Activated CD4-positive, alpha-beta T cell treated with anti-CD3 and anti-CD28 coated beads, Interleukin-10, Interleukin-2, amounts not matched to agents 100 ng/mL and 50 ng/mL, durations not matched to agents 16 hours and 8 hours (primary cell): ENCODE data around the gene ELANE.
"Not testable (repeated sequence)": the region's sequence is repeated elsewhere in the genome, so short reads cannot be mapped to it uniquely, and the experiment has no call there.

ENCODE experiments used
- DNase-seq: peaks from one replicate; pipeline ENCODE4 v3.0.0-alpha.2; 2020

Gene ELANE

DNA sequence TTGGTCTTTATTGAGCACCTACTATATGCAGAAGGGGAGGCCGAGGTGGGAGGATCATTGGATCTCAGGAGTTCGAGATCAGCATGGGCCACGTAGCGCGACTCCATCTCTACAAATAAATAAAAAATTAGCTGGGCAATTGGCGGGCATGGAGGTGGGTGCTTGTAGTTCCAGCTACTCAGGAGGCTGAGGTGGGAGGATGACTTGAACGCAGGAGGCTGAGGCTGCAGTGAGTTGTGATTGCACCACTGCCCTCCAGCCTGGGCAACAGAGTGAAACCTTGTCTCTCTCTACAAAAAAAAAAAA lies 11.2 kb downstream of the ELANE start:
- DNase-seq, result no peak

DNA sequence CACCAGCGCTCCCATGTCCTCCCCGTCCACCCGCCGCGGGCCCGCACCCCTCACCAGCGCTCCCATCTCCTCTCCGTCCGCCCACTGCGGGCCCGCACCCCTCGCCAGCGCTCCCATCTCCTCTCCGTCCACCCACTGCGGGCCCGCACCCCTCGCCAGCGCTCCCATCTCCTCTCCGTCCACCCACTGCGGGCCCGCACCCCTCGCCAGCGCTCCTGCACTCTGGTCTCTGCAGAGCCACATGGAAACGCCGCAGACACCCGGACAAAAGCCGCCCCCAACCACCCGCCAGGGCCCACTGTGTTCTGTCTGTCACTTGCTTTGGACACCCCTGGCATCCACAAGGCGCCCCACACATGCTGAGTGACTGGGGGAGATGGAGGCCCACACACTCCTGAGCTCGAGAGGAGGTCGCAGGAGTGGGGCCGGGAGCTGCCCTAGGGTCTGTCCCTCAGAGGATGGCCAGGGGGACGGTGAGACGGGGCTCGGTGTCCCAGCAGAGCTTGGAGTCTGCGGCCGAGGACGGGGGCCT lies 14.7 kb downstream of the ELANE start:
- DNase-seq, result no peak

DNA sequence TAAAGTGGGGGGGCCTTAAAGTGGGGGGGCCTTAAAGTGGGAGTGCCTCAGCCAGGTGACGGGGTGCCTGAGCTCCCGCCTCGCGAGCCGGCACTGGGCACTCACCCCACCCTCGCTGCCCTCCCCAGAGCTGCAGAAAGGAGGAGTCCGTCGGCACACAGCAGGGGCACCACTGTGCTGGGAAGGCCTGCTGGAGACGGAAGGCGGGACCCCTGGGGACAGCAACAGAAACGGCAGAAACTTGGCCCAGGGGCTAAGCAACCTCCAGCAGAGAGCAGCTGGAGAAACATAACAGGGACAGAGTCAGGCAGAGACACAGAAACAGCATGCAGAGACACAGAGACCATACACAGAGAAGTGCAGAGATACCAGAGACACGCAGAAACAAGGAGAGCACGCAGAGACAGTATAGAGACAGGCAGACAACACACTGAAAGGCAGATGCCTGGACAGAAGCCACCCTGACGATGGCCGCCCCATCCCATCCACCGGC lies 15.2 kb downstream of the ELANE start:
- no peak for DNase-seq

DNA sequence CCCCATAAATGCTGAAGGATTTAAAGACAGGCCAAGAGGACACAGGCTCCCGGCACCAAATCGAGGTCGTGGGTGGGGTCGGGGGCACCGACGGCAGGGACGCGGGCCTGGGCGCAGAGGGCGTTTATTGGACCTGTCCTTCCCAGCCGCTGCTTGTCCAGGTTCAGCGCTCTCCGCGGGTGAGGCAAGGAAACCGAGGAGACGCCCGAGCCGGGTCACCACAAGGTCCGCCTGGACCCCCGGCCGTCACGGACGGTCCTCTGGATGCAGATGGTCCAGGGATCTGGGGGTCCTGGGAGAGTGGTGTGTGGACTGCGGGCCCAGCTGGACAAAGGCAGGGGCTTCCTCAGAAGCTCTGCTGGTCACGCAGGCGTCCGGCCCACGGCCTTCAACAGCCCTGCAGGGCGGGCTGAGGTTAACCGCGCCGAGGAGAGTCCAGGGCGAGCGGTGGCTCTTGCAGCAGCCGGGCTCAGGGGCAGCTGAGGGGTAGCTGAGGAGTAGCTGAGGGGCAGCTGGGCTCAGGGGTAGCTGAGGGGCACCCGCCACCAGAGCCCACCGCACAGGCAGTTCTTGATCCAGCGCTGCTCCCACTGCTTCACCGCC lies 15.9 kb downstream of the ELANE start:
- no peak for DNase-seq

DNA sequence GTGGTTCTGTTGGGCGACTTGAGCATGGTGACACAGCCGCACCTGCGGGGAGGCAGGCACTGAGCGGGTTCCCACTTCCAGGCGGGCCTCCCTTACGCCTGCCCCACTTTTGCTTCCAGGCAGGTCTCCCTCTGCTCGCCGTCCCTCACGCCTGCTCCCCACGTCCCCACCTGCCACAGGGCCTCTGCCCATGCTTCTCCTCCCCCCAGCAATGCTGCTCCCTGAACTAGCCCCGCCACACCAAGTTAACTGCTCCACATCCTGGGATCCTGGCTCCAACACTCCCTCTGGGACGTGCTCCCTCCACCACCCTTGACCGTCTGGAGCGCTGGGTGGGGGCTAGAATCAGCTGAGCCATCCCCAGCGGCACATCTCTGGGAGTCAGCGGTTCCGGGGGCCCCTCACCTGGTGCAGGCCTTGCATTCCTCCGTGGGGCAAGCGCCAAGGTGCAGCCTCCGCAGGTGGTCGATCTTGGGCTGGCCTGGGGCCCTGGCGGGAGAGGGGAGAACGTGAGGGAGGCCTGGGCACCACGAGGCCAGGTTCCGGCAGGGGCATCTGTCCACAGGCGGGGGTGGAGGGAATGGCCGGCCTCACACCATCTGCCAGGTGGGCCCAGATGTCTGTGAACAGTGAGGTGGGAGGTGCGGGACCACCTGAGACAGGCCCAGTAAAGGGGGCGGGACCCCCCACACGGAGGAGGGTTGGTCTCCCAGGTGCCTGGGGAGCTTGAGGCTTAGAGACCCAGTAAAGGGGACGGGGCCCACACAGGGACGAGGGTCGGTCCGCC lies 16.5 kb downstream of the ELANE start:
- no peak for DNase-seq

DNA sequence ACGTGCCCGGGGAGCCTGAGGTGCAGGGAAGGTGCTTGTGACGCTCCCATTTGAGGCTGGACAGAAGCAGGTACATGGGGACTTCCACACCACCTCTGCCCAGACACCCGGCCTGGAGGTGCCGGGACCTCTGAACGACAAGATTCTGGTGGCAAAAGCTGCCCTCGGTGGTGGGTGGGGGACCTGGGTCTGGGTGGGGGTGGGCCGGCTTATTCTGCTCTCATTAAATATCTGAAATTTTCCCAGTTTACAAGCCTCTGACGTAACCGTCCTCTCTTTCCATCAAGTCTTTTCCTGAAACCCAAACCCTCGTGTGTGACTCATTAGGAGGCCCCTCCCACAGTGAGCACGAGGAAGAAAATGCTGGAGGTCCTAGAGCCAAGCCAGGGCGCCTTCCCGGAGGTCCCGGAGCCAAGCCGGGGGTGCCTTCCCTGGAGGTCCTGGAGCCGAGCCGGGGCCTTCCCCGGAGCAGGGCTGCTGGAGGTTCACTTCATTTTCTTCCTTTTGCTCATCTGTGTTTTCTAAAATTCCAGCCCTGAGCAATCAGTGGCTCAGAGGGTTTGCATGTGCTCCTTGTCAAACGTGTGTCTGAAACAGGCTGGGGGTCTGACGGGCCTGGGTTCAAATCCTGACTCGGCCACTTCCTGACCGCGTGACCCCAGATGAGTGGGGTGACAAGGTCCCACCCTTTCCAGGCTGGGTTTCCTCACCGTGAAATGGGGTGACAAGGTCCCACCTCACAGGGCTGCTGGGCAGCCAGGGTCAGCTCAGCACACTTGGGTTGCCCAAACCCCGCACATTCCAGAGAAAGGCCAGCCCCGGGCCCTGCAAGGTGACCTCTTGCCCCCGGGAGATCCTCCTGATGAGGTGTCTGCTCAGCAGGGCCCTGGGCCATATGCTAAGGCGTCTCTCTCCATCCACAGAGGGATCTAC lies 17.4 kb downstream of the ELANE start:
- no peak for DNase-seq

DNA sequence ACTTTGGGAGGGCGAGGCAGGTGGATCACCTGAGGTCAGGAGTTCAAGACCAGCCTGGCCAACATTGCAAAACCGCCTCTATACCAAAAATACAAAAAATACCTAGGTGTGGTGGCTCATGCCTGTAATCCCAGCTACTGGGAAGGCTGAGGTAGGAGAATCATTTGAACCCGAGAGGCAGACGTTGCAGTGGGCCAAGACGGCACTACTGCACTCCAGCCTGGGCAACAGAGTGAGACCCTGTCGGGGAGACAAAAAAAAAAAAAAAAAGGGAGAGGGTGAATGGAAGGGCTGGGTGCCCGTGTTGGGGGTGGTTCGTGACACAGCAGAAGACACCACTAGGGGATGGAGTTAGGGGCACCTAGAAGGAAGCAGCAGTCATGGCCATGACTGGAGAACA lies 18.2 kb downstream of the ELANE start:
- DNase-seq, result no peak

DNA sequence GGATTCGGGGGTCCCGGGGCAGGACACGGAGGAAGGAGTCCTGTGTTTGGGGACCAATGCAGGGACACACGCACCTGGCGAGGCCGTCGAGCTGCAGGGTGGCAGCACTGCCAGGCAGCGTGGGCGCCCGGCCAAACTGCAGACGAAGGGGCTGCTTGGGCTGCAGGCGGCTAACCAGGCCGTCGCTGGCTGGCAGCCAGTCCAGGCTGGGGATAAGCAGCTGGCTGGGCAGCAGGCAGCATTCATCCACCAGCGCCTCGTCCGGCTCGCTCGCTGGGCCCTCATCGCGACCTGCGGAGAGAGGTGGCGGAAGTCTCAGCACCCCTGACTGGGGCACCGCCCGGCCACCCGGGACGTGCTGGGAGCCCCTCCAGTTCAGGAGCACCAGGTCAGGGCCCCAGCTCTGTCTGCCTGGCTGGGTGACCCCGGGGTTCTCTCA lies 18.9 kb downstream of the ELANE start:
- no peak for DNase-seq

DNA sequence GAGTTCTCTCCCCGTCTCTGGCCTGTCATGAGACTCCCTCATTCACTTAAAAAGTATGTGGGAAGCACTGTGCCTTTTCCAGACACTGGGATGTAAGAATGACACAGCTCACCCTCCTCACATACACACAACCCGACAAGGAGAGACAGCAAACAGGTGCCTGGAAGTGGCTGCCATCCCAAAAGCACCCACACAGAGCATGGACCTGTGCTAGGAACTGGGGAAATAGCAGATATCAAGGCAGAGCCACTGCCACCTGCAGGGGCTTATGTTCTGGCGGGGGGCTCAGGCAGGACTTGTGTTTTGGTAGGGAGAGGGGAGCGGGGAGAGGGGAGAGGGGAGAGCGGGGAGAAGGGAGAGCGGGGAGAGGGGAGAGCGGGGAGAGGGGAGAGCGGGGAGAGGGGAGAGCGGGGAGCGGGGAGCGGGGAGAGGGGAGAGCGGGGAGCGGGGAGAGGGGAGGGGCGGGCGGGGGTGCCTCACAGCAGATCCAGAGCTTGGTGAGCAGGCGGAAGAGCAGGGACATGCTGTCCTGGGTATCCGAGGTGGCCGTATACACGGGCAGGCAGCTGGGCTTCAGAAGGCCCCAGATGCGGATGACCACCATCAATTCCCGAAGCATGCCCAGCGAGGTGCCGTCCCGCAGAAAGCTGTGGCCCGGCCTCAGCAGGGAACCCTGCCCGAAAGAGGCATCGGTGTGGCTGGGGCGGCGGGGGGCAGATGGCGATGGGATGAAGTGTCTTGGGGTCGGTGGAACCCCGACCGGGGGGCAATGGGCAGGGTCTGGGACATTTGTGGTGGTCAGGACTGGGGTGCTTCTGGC lies 19.6 kb downstream of the ELANE start:
- DNase-seq, result no peak

DNA sequence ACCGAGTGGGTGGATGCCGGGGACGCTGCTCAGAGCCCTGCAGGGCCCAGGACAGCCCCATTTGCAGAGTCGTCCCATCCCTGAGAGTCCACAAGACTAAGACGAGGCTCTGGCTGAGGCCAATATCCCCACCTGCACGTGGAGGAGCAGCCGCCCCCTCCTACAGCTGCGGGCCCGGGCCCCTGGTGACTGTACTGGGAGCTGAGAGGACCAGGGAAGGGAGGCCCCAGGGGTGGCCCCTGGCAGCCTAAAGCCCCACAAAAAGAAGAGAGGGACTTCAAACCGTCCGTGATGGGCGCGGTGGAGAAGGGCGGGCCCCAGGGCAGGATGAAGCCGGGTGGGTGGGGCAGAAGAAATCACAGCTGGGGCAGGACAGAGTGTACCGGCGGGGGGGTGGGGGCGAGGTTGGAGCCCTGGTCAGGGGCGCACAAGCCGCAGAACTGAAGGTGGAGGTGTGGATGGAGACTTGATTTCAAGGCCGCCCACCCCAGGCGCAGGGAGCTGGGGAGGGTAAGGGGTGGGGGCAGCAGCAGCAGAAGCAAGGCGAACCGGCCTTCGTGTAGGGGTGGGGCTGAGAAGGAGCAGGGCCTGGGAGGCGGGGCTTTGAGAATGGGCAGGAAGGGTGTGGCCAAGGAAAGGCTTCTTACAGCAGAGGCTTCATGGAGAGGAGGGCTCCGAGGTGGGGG lies 20.3 kb downstream of the ELANE start:
- peak; percentile 89 for DNase-seq

DNA sequence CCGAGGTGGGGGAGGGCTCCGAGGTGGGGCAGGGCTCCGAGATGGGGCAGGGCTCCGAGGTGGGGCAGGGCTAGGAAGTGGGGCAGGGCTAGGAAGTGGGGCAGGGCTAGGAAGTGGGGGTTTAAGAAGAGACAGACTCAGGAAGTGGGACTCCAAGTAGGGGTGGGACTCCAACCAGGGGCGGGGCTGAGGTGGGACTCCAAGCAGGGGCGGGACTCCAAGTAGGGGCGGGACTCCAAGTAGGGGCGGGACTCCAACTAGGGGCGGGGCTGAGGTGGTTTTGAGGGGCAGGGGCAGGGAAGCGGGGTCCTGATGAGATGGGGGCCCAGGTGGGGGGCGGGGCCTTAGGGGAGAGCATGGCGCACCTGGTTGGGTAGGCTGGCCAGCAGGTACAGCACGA lies 21.0 kb downstream of the ELANE start:
- peak; percentile 88 for DNase-seq

DNA sequence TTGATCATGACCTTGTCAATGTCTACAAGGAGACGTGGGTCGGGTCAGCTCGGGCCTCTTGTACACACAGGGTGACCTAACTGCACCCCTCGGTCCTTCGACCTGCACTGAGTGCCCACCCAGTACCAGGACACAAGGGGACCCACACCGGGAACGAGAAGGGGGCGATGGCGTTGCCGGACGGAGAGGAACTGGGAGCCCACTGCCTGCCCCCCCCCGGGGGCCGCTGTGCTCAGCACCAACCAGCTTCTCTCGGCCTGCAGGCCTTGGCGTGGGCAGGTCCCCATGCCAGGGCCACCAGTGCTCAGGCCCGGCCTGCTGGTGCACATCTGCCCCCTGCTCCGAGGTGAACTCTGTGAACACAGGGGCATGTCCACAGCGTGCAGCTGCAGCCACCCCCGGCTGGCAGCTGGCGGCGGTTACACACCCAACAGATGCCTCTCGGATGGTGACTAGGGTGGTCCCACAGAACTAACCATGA lies 21.5 kb downstream of the ELANE start:
- no peak for DNase-seq

DNA sequence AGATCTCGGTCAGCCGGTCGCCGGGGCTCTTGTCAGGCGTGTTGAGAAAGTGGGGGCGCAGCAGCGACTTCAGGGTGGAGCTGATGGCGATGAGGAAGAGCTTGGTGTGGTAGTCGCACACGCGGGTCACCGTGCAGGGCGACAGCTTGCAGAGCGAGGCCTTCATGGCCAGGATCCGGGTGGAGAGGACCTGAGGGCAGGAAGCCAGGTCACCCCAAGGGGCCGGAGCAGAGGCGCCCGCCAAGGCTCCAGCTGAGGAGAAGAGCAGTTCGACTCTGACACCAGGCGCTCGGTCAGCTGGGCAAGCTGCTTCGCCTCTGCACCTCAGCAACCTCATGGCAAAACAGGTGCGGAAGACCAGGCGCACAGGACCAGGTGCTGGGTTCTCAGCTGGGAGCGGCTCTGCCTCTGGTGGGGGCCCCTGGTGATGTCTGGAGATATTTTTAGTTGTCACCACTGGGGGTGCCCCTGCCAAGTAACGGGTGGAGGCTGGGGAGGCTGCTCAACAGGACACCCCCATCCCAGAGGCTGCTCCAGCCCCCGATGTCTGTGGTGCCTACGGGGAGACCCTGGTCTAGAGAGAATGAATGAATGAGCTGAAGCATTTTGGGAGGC lies 23.3 kb downstream of the ELANE start:
- DNase-seq, result no peak

DNA sequence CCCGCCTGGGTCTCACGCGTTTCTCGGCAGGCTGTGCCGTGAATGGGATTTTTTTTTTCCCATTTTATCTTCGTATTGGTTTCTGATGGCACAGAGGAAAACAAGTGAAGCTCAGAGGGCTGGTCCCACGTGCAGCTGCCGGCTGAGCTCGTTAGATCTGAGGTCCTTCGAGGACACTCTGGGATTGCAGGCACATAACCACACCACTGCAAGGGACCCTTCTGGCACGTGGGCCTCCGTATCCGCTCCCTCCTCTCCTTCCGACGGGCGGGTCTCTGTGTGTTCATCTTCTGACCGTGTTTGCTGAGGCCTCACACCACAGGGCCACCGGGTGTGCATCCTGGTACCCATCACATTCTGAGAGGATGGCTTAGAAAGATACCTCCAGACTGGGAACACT lies 24.0 kb downstream of the ELANE start:
- no peak for DNase-seq

DNA sequence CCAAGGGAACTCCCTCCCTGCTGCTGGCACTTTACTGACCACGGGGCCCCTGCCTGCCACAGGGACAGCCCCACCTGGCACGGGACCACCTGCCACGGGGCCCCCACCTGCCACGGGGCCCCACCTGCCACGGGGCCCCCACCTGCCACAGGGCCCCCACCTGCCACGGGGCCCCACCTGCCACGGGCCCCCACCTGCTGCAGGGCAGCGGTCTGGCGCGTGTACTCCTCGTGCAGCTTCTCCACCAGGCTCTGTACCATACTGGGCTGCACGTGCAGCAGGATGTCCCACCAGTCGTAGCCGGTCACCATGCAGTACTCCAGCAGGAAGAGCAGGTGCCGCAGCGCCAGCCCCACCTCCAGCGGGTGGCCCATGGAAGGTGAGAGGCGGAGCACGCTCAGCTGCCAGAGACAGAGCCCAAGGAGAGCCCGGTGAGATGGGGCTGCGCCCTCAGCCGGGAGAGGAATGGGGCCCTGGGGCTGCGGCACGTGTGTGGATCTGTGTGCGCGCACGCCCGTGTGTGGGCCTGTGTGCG lies 24.7 kb downstream of the ELANE start:
- no peak for DNase-seq

DNA sequence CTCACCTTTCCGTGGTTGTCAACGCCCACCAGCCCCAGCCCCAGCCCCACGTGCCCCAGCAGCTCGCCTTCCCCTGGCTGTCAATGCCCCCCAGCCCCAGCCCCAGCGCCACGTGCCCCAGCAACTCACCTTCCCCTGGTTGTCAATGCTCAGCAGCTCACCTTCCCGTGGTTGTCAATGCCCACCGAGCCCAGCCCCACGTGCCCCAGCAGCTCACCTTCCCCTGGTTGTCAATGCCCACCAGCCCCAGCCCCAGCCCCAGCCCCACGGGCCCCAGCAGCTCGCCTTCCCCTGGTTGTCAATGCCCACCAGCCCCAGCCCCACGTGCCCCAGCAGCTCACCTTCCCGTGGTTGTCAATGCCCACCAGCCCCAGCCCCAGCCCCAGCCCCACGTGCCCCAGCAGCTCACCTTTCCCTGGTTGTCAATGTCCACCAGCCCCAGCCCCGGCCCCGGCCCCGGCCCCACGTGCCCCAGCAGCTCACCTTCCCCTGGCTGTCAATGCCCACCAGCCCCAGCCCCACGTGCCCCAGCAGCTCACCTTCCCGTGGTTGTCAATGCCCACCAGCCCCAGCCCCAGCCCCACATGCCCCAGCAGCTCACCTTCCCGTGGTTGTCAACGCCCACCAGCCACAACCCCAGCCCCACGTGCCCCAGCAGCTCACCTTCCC lies 26.0 kb downstream of the ELANE start:
- not testable (repeated sequence) for DNase-seq

DNA sequence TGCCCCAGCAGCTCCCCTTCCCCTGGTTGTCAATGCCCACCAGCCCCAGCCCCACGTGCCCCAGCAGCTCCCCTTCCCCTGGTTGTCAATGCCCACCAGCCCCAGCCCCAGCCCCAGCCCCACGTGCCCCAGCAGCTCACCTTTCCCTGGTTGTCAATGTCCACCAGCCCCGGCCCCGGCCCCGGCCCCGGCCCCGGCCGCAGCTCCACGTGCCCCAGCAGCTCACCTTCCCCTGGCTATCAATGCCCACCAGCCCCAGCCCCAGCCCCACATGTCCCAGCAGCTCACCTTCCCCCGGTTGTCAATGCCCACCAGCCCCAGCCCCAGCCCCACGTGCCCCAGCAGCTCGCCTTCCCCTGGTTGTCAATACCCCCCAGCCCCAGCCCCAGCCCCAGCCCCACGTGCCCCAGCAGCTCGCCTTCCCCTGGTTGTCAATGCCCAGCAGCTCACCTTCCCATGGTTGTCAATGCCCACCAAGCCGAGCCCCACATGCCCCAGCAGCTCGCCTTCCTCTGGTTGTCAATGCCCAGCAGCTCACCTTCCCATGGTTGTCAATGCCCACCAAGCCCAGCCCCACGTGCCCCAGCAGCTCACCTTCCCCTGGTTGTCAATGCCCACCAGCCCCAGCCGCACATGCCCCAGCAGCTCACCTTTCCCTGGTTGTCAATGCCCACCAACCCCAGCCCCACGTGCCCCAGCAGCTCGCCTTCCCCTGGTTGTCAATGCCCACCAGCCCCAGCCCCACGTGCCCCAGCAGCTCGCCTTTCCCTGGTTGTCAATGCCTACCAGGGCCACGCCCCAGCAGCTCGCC lies 26.9 kb downstream of the ELANE start:
- DNase-seq, result not testable (repeated sequence)

DNA sequence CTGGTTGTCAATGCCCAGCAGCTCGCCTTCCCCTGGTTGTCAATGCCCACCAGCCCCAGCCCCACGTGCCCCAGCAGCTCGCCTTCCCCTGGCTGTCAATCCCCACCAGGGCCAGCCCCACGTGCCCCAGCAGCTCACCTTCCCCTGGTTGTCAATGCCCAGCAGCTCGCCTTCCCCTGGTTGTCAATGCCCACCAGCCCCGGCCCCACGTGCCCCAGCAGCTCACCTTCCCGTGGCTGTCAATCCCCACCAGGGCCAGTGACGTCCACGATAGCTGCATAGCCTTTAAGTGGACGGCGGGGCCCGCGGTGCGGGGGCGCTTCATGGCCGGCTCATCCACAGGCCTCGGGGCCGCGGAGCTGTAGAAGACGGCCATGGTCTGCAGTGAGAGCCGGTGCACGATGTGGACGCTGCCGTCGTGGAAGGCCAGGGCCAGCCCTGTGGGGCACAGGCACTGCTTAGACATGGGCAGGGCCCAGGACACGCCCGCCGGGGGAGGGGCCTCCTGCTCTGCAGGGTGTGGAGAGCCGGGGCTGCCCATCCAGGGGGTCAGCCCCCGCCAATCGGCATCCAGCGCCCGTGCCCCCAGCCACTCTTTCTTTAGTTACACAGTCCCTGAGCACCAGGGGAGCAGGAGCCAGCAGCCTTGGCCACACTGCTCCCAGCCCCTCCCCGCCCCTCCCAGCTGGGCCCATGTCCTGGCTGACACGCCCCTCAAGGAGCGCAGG lies 27.8 kb downstream of the ELANE start:
- DNase-seq, result no peak
